Left ventricle myocardium superior (tissue), 1 donor: ENCODE measurements around the gene CDKL2. TPM values are rescaled to one million over a fixed set of nuclear protein-coding genes. Genes with fewer than 3 reads are reported as not detected.
"Not testable (repeated sequence)": the region's sequence is repeated elsewhere in the genome, so short reads cannot be mapped to it uniquely, and the experiment has no call there.

ENCODE experiments used
- ATAC-seq: fragments of 200-7000 bp; cut with Tn5 transposase; one replicate; pipeline ENCODE4 v1.9.1; 2020; ENCODE audit warnings: mild to moderate bottlenecking, moderate library complexity
- DNase-seq: peaks from one replicate; pipeline ENCODE4 v3.0.0-alpha.2; 2020
- intact Hi-C: fragments of 100-400 bp; cut with micrococcal nuclease; formaldehyde crosslinking; loops from one replicate; pipeline ENCODE4 v1.11.0; 2022
- long read RNA-seq: library from polyadenylated mRNA; unstranded; transcript quantifications from one replicate; pipeline ENCODE4 v2.0.0, GENCODE V29; 2021
- total RNA-seq: library from RNA; stranded (reverse); fragmentation: NEBNext Ultra II Directional; extraction: Animal tissue kit (Norgen Biotek cat#: 25700); gene quantifications from one replicate; pipeline ENCODE4 v1.2.1, GENCODE V29; 2021
- donor health status: DM: no; HTN: yes; CAD: no; lungs with severe emphysema.

Gene CDKL2
- total RNA-seq = 0.64 TPM
- long read RNA-seq = 0 reads

GRCh38 chr4:75630174-75630936, at the start of gene CDKL2:
CDKL2 (minus strand) TSS chr4:75630528; CDS start chr4:75625988, 4,540 bp downstream.
- intact Hi-C loops = no loop called here
- peak; percentile 97 for ATAC-seq

GRCh38 chr4:75678965-75679364, 48.6 kb upstream of the CDKL2 start:
- no peak for DNase-seq
- intact Hi-C loops = loop anchor here (10.0 kb wide), 1 partner anchor 46 kb away; the partner anchor contains the start of gene USO1
- no peak for ATAC-seq

More at GRCh38 chr4:75630174-75630936, at the start of gene CDKL2:
- DNase-seq = peak; percentile 90

- intact Hi-C loops = loop anchor here (10.0 kb wide), 1 partner anchor 46 kb away; the partner anchor contains the start of gene USO1
- ATAC-seq (no peak), DNase-seq (no peak)
These were observed 48.1 kb upstream of the CDKL2 start for GRCh38 chr4:75678473-75678872.

- DNase-seq = no peak
- no peak for ATAC-seq
- intact Hi-C loops = loop anchor here (10.0 kb wide), 1 partner anchor 50 kb away; the partner anchor contains the start of gene USO1
These were observed 44.7 kb upstream of the CDKL2 start for GRCh38 chr4:75675004-75675531.

- intact Hi-C loops = loop anchor here (10.0 kb wide), 1 partner anchor 51 kb away; the partner anchor contains the start of gene USO1
- DNase-seq = no peak
- no peak for ATAC-seq
These were observed 43.6 kb upstream of the CDKL2 start for GRCh38 chr4:75673959-75674328.

- intact Hi-C loops = loop anchor here (10.0 kb wide), 1 partner anchor 52 kb away; the partner anchor contains the start of gene USO1
- DNase-seq (peak; percentile 99), ATAC-seq (peak; percentile 99)
These were observed 43.0 kb upstream of the CDKL2 start, which contains the start of gene G3BP2 for GRCh38 chr4:75673027-75673958. G3BP2 (minus strand) TSS chr4:75673411; CDS start chr4:75662025, 11,386 bp downstream.

GRCh38 chr4:75672461-75673026, 42.2 kb upstream of the CDKL2 start:
- ATAC-seq = peak; percentile 51
- intact Hi-C loops = loop anchor here (10.0 kb wide), 1 partner anchor 52 kb away; the partner anchor contains the start of gene USO1
- DNase-seq = peak; percentile 76

GRCh38 chr4:75671802-75672421, 41.6 kb upstream of the CDKL2 start:
- no peak for DNase-seq
- intact Hi-C loops = loop anchor here (10.0 kb wide), 1 partner anchor 53 kb away; the partner anchor contains the start of gene USO1
- ATAC-seq = no peak

GRCh38 chr4:75668596-75668995, 38.3 kb upstream of the CDKL2 start:
- no peak for ATAC-seq
- no peak for DNase-seq
- intact Hi-C loops = no loop called here

- ATAC-seq, DNase-seq, intact Hi-C loops: not testable (repeated sequence)
These were observed 37.3 kb upstream of the CDKL2 start for GRCh38 chr4:75667636-75668035.

GRCh38 chr4:75666299-75666698, 36.0 kb upstream of the CDKL2 start:
- no peak for ATAC-seq
- intact Hi-C loops = no loop called here

GRCh38 chr4:75664604-75665003, 34.3 kb upstream of the CDKL2 start:
- ATAC-seq, intact Hi-C loops, DNase-seq: not testable (repeated sequence)

More at GRCh38 chr4:75666299-75666698, 36.0 kb upstream of the CDKL2 start:
- DNase-seq = no peak

- no peak for DNase-seq
- ATAC-seq = no peak
- intact Hi-C loops = no loop called here
These were observed 32.3 kb upstream of the CDKL2 start for GRCh38 chr4:75662626-75663025.

- intact Hi-C loops = no loop called here
- ATAC-seq (no peak), DNase-seq (no peak)
These were observed 30.2 kb upstream of the CDKL2 start for GRCh38 chr4:75660491-75660890.

- ATAC-seq (peak; percentile 64), DNase-seq (no peak)
- intact Hi-C loops = no loop called here
These were observed 29.2 kb upstream of the CDKL2 start for GRCh38 chr4:75659512-75660031.

GRCh38 chr4:75658876-75659275, 28.5 kb upstream of the CDKL2 start:
- DNase-seq = no peak
- intact Hi-C loops = no loop called here
- no peak for ATAC-seq

GRCh38 chr4:75655562-75655961, 25.2 kb upstream of the CDKL2 start:
- ATAC-seq = no peak
- no peak for DNase-seq
- intact Hi-C loops = no loop called here

GRCh38 chr4:75654905-75655304, 24.6 kb upstream of the CDKL2 start:
- DNase-seq (no peak), ATAC-seq (no peak)
- intact Hi-C loops = no loop called here
